ENCODE measurements around the gene OSBPL10. TPM values are rescaled to one million over a fixed set of nuclear protein-coding genes. Genes with fewer than 3 reads are reported as not detected.
"Not testable (repeated sequence)": the region's sequence is repeated elsewhere in the genome, so short reads cannot be mapped to it uniquely, and the experiment has no call there.

OSBPL10 gene
- polyA plus RNA-seq, 1 experiment, result 11.2 TPM

DNA sequence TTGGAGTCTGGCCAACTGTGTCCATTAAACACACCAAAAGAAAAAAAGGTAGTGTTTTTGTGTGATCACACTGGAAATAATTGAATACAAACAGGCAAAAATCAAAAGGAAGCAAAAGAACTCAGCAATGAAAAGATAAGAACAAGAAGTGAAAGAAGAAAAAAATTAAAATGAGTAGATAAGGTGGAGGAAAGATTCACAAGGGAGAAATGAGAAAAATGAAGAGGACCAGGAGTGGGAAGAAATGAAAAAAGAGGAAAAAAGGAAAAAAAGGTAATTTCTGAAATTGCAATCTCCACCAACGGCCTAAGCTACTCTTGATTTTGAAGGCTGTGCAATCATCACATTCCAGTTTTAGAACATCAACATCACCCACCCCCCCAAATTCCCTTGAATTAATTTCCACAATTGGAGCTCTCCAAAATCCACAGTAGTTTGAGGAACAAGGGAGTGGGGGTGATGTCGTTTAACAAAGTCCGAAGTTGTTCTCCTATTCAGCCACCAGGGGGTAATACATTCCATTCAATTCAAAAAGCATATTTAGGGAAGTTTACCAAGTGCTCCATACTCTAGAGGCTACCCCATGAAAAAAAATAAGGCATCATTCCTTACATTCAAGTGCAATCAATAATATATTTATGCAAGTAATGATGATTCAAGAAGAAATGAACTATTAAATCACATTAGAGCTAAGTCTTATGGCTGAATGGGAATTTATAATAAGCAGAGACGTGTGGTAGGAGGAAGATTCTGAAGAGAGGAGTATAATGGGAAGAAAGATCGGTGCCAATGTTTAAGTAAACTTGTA lies 37.9 kb upstream of the OSBPL10 start:
- POLR2A ChIA-PET, result interaction anchor here (0.6 kb wide), 1 partner anchor 625 kb away, joined by 5 read pairs; no protein-coding TSS in a partner anchor

DNA sequence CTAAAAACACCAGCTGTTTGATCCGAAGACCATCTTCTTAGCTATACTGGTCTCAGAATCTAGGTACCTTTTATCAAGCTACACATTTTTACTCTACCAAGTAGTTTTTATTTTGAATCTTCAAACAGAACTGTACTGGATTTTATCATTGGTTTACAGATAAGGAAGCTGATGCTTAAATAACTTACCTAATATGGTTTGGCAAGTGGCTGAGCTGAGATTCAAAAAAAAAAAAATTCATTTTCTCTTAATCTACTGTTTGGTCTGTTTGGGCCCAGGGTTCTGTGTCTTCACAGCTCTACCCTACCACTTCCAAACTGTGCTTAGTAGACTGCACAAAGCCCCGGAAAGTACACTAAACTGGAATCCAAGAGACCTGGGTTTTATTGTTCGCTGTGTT lies 36.2 kb upstream of the OSBPL10 start:
- TF ChIP-seq, protein P1, sequence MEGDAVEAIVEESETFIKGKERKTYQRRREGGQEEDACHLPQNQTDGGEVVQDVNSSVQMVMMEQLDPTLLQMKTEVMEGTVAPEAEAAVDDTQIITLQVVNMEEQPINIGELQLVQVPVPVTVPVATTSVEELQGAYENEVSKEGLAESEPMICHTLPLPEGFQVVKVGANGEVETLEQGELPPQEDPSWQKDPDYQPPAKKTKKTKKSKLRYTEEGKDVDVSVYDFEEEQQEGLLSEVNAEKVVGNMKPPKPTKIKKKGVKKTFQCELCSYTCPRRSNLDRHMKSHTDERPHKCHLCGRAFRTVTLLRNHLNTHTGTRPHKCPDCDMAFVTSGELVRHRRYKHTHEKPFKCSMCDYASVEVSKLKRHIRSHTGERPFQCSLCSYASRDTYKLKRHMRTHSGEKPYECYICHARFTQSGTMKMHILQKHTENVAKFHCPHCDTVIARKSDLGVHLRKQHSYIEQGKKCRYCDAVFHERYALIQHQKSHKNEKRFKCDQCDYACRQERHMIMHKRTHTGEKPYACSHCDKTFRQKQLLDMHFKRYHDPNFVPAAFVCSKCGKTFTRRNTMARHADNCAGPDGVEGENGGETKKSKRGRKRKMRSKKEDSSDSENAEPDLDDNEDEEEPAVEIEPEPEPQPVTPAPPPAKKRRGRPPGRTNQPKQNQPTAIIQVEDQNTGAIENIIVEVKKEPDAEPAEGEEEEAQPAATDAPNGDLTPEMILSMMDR (IDR thresholded peaks at IDR 0.05; ENCODE audit: insufficient read depth, low read depth, low read length), result no peak
- no peaks in the 10 kb centered on the region for H3K36me3 ChIP-seq (ENCODE audit: control insufficient read depth, insufficient read depth, low read length)
- no peak for DNase-seq (ENCODE audit: low read depth)
- no peak overlapping the region for H3K4me3 ChIP-seq (ENCODE audit: low read depth, low read length)
- no peaks in the 10 kb centered on the region for H3K27me3 ChIP-seq (ENCODE audit: control insufficient read depth, insufficient read depth, low read length)
- CTCF ChIA-PET, result interaction anchor here (0.5 to 4.7 kb wide), 7 partner anchors 8 to 526 kb away, joined by 3 to 29 read pairs (median 3); no protein-coding TSS in a partner anchor
- POLR2A ChIA-PET, result interaction anchor here (0.7 kb wide), 1 partner anchor 30 kb away, joined by 3 read pairs; no protein-coding TSS in a partner anchor

More for the DNA sequence above, 37.9 kb upstream of the OSBPL10 start:
- TF ChIP-seq, protein P1 (IDR thresholded peaks at IDR 0.05; ENCODE audit: insufficient read depth, low read depth, low read length), result peak; percentile 74
- no peaks in the 10 kb centered on the region for H3K27me3 ChIP-seq (ENCODE audit: control insufficient read depth, insufficient read depth, low read length)
- no peaks in the 10 kb centered on the region for H3K36me3 ChIP-seq (ENCODE audit: control insufficient read depth, insufficient read depth, low read length)
- CTCF ChIA-PET, result interaction anchor here (0.5 to 4.7 kb wide), 20 partner anchors 10 to 316 kb away, joined by 3 to 29 read pairs (median 4); no protein-coding TSS in a partner anchor
- H3K4me3 ChIP-seq (ENCODE audit: low read depth, low read length), result no peak overlapping the region
- DNase-seq (ENCODE audit: low read depth), result no peak

DNA sequence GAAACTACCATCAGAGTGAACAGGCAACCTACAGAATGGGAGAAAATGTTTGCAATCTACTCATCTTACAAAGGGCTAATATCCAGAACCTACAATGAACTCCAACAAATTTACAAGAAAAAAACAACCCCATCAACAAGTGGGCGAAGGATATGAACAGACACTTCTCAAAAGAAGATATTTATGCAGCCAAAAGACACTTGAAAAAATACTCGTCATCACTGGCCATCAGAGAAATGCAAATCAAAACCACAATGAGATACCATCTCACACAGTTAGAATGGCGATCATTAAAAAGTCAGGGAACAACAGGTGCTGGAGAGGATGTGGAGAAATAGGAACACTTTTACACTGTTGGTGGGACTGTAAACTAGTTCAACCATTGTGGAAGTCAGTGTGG lies 34.6 kb upstream of the OSBPL10 start:
- H3K4me3 ChIP-seq (ENCODE audit: low read depth, low read length); CTCF ChIA-PET; POLR2A ChIA-PET; DNase-seq (ENCODE audit: low read depth); H3K27me3 ChIP-seq (ENCODE audit: control insufficient read depth, insufficient read depth, low read length); H3K36me3 ChIP-seq (ENCODE audit: control insufficient read depth, insufficient read depth, low read length): not testable (repeated sequence)

DNA sequence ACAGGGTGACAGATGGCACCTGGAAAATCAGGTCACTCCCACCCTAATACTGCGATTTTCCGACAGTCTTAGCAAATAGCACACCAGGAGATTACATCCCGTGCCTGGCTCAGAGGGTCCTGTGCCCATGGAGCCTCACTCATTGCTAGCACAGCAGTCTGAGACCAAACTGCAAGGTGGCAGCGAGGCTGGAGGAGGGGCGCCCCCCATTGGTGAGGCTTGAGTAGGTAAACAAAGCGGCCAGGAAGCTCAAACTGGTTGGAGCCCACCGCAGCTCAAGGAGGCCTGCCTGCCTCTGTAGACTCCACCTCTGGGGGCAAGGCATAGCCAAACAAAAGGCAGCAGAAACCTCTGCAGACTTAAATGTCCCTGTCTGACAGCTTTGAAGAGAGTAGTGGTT lies 29.6 kb upstream of the OSBPL10 start:
- POLR2A ChIA-PET; H3K36me3 ChIP-seq (ENCODE audit: control insufficient read depth, insufficient read depth, low read length); H3K4me3 ChIP-seq (ENCODE audit: low read depth, low read length); CTCF ChIA-PET; DNase-seq (ENCODE audit: low read depth); H3K27me3 ChIP-seq (ENCODE audit: control insufficient read depth, insufficient read depth, low read length): not testable (repeated sequence)

DNA sequence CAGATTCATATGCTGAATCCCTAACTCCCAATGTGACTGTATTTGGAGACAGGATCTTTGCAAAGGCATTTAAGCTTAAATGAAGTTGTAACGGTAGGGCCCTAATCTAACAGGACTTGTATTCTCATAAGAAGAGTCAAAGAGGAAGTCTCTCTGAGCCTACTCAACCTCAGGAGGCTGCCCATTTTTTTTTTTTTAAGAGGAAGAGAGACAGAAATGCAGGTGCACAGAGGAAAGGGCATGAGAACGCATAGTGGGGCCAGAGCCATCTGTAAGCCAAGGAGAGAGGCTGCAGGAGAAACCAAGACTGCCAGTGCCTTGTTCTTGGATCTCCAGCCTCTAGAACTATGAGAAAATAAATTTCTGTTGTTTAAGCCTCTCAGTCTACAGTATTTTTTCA lies 28.9 kb upstream of the OSBPL10 start:
- CTCF ChIA-PET, result interaction anchor here (0.7 kb wide), 1 partner anchor 9 kb away, joined by 4 read pairs; no protein-coding TSS in a partner anchor
- H3K36me3 ChIP-seq (ENCODE audit: control insufficient read depth, insufficient read depth, low read length), result no peaks in the 10 kb centered on the region
- DNase-seq (ENCODE audit: low read depth), result no peak
- POLR2A ChIA-PET, result no interaction called here
- H3K4me3 ChIP-seq (ENCODE audit: low read depth, low read length), result no peak overlapping the region
- H3K27me3 ChIP-seq (ENCODE audit: control insufficient read depth, insufficient read depth, low read length), result no peaks in the 10 kb centered on the region
- TF ChIP-seq, protein P1 (IDR thresholded peaks at IDR 0.05; ENCODE audit: insufficient read depth, low read depth, low read length), result no peak

DNA sequence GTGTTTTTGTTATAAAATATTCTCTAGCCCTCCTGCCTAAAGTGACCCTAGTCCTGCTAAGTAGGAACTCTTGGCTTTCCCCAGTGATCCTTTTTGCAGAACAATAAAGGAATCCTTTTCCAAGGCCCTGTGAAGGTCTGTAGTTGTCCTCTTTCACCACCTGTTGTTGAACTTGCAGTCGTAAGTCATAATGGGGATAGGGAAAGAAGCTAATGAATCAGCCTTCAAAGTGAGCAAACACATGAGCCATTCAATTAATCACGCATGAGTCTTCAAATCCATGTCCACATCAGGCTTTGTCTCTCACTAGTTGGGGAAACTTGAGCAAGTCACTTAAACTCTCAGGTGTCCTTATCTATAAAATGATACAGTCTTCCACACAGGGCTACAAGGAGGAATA lies 28.0 kb upstream of the OSBPL10 start:
- no peak for DNase-seq (ENCODE audit: low read depth)
- H3K27me3 ChIP-seq (ENCODE audit: control insufficient read depth, insufficient read depth, low read length), result no peaks in the 10 kb centered on the region
- H3K4me3 ChIP-seq (ENCODE audit: low read depth, low read length), result no peak overlapping the region
- TF ChIP-seq, protein P1 (IDR thresholded peaks at IDR 0.05; ENCODE audit: insufficient read depth, low read depth, low read length), result no peak
- CTCF ChIA-PET, result interaction anchor here (0.6 to 0.7 kb wide), 2 partner anchors 10 to 314 kb away, joined by 3 to 4 read pairs; no protein-coding TSS in a partner anchor
- H3K36me3 ChIP-seq (ENCODE audit: control insufficient read depth, insufficient read depth, low read length), result no peaks in the 10 kb centered on the region
- POLR2A ChIA-PET, result no interaction called here
